Activated CD8-positive, alpha-beta memory T cell treated with anti-CD3 and anti-CD28 coated beads, Interleukin-2, amount 10 ng/mL, durations not matched to agents 7 days and 5 days (primary cell): Measurements from ENCODE around the gene ATP1A2. TPM values are rescaled to one million over a fixed set of nuclear protein-coding genes. Genes with fewer than 3 reads are reported as not detected.

Source experiments
- ATAC-seq: fragments of 150-1000 bp; cut with Tn5 transposase; one replicate; pipeline ENCODE4 v1.10.0; 2021; ENCODE audit warnings: moderate library complexity
- CTCF ChIA-PET: fragments of 350-600 bp; sonication (Branson Sonifier 250); formaldehyde crosslinking; loops from one replicate; lab custom pipeline; 2021; ENCODE audit warnings: antibody characterized with exemption; lab: Charles Lee
- DNase-seq: peaks from one replicate; pipeline ENCODE4 v3.0.0-alpha.2; 2020
- H3K27ac Mint-ChIP-seq: one replicate; pipeline ENCODE4 v1.8.0; 2021; ENCODE audit warnings: mild to moderate bottlenecking, mixed read lengths
- H3K27me3 Mint-ChIP-seq: one replicate; pipeline ENCODE4 v1.8.0; 2021; ENCODE audit warnings: mixed read lengths
- H3K36me3 Mint-ChIP-seq: one replicate; pipeline ENCODE4 v1.8.0; 2021; ENCODE audit warnings: mild to moderate bottlenecking, mixed read lengths
- H3K4me1 Mint-ChIP-seq: one replicate; pipeline ENCODE4 v1.8.0; 2021; ENCODE audit warnings: mixed read lengths
- H3K4me3 Mint-ChIP-seq: one replicate; pipeline ENCODE4 v1.8.0; 2021; ENCODE audit warnings: mild to moderate bottlenecking, moderate library complexity, mixed read lengths
- H3K9me3 Mint-ChIP-seq: one replicate; pipeline ENCODE4 v1.8.0; 2022; ENCODE audit warnings: low read depth, mixed read lengths
- total RNA-seq, 2 experiments: library from RNA; stranded (reverse); gene quantifications; one replicate each; pipeline ENCODE4 v1.2.3, GENCODE V29; 2021

Gene ATP1A2
- not detected for total RNA-seq

DNA sequence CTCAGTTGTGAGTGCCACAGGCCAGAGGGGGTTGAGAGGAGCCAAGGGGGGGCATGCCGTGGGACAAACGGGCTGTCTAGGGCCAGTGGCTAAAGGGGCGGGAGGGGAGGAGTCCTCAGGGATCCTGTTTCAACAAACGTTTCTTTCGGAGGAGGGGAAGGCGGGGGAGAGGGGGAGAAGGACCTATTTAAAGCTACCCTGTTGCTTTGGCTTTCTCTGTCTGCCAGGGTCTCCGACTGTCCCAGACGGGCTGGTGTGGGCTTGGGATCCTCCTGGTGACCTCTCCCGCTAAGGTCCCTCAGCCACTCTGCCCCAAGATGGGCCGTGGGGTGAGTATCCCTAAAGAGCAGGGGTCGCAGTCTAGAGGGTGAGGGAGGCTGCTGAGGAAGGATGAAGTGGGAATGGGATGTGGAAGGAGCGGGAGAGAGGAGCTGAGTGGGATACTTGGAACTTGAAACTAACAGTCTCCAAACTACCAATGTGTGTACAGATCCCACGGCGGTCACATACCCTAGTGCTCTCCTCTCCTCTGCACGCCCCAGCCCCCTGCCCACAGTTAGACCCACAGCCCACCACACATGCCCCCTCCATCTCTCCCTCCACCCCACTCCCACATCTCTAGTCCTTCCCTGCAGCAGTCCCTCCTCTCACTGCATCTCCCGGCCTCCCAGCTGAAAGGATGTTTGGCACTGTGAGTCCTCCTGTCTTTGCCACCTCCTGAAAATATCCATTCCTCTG lies at the start of gene ATP1A2:
TSS of gene ATP1A2 (plus strand) at position 215 of the 738 bp plus-strand sequence. CDS start at position 318, 103 bp downstream.
- H3K4me1 Mint-ChIP-seq = no peaks in the 10 kb centered on the region
- no peak within 1 kb of the TSS for H3K27ac Mint-ChIP-seq
- no peaks in the 10 kb centered on the region for H3K9me3 Mint-ChIP-seq
- CTCF ChIA-PET = interaction anchor here (0.6 kb wide), 1 partner anchor 220 kb away, joined by 3 read pairs; no protein-coding TSS in a partner anchor
- no peak within 1 kb of the TSS for H3K4me3 Mint-ChIP-seq
- H3K36me3 Mint-ChIP-seq = no peaks in the 10 kb centered on the region
- peaks cover 18% of the 10 kb centered on the region for H3K27me3 Mint-ChIP-seq
- DNase-seq (no peak), ATAC-seq (no peak)

DNA sequence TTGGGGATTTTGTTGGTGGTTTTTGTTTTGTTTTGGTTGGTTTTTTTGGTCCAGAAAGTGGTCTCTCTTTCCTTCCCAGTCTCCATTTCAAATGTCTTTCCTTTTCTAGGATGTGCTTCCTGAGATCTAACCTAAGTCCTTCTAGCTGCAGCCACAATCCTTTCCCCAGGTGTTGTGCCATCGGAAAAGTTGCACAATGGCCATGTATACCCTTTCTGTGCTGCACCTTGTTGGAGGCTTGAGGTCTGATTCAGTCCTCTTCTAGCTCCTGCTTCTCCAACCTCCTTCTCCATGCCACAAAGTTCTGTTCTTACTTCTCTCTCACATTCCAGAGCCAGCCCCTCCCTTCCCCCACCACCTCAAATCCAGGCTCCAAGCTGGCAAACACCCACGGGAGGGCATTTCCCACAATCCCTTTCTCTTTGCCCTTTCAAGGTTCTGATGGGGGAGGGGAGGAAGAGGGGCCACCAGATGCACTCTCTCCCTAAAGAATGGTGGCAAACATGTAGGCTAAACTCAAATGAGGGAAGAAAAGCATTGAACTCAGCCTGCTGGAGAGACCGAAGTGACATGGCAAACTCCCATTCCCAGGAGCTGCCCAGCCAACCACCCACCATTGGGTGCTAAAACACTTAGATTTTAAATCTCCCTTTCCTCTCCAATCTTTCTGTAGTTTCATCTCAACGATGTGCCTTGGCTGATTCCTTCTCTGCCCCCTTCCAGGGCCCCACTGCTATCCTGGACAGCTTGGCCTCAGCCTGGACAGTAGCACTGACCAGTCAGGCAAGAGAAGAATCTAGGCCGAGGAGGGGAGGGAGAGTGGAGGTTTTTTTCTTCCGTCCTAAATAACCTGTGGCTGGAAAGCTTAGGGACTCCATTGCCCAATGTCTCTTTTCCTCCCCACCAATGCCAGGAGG lies 48.5 kb upstream of the ATP1A2 start:
- H3K27ac Mint-ChIP-seq = no peak overlapping the region
- CTCF ChIA-PET = interaction anchor here (0.8 to 40.9 kb wide), 3 partner anchors 8 to 126 kb away, joined by 3 to 633 read pairs (median 633); partner anchors contain the start of genes KCNJ10 and KCNJ9
- DNase-seq (no peak), ATAC-seq (no peak)
- H3K4me1 Mint-ChIP-seq = peaks cover 14% of the 10 kb centered on the region
- H3K36me3 Mint-ChIP-seq = no peaks in the 10 kb centered on the region
- H3K9me3 Mint-ChIP-seq = no peaks in the 10 kb centered on the region
- H3K27me3 Mint-ChIP-seq = peaks cover 52% of the 10 kb centered on the region
- H3K4me3 Mint-ChIP-seq = no peak overlapping the region

DNA sequence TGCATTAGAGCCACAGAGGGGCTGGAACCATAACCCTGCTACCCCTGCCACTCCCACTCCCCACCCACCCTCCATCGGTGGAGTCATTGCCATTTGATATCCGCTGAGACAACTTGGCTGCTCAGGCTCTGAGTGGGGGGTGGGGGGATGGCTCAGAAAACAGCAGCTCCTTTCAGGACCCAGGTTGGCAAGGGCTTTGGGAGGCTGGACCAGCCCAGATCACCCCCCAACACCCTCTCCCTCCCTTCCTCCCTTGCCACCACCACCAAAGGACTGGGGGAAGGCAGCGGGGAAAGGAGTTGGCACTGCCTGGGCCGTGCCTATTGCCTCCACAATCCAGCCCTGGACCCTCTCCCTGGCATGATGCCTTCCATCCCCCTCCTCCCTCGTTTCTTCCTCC lies 47.3 kb upstream of the ATP1A2 start:
- Mint-ChIP-seq H3K4me1 (peaks cover 15% of the 10 kb centered on the region), H3K27ac (no peak overlapping the region), H3K27me3 (peaks cover 54% of the 10 kb centered on the region), H3K4me3 (no peak overlapping the region), H3K36me3 (no peaks in the 10 kb centered on the region), H3K9me3 (no peaks in the 10 kb centered on the region)
- ATAC-seq (no peak), DNase-seq (no peak)
- CTCF ChIA-PET = interaction anchor here (1.2 to 40.9 kb wide), 3 partner anchors 9 to 62 kb away, joined by 3 to 633 read pairs (median 633); partner anchors contain the start of genes KCNJ10 and KCNJ9

DNA sequence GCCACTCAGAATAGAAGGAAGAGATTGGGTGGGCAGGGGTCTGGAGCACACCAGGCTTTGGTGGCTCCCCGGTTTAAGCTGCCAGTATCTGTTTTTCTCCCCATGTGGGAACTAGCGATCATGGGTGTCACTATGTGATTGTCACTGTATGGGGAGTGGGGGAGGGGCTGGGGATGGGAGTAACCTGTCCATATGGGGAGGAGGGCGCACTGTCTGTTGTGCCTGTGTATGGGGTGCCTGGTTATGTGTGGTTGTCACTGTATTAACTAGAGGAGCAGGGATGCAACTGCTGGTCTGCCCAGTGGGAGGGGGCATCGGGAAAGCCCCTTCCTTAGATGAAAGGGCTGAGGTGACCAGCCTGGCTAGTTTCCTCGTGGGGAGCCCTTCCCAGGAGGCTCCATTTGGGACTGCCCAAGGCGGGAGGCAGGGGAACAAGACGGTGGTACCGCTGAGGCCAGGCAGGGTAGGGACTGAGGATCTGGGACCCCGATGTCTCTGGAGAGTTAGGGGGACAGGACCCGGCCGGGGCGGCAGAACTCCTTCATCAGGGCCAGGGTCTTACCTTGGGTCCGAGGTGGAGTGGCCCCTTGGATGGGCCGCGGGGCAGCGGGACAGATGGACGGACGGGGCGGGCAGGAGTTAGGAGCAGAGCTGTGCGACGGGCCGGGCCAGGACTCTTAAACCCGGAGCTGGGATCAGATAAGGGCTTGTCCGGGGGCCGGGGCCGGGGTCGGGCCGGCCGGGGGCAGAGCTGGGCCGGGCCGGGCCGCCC lies 45.9 kb upstream of the ATP1A2 start, which contains the start of gene KCNJ10:
TSS of gene KCNJ10 (minus strand) at position 701 of the 772 bp plus-strand sequence. CDS start 27,628 bp downstream, outside the sequence.
- Mint-ChIP-seq H3K9me3 (no peaks in the 10 kb centered on the region), H3K4me3 (peak within 1 kb of the TSS; percentile 75), H3K36me3 (no peaks in the 10 kb centered on the region), H3K27me3 (peaks cover 50% of the 10 kb centered on the region), H3K4me1 (peaks cover 15% of the 10 kb centered on the region), H3K27ac (no peak within 1 kb of the TSS)
- DNase-seq (no peak), ATAC-seq (no peak)
- CTCF ChIA-PET = interaction anchor here (1.2 to 40.9 kb wide), 4 partner anchors 10 to 124 kb away, joined by 3 to 633 read pairs (median 318); partner anchors contain the start of genes KCNJ10 and KCNJ9

DNA sequence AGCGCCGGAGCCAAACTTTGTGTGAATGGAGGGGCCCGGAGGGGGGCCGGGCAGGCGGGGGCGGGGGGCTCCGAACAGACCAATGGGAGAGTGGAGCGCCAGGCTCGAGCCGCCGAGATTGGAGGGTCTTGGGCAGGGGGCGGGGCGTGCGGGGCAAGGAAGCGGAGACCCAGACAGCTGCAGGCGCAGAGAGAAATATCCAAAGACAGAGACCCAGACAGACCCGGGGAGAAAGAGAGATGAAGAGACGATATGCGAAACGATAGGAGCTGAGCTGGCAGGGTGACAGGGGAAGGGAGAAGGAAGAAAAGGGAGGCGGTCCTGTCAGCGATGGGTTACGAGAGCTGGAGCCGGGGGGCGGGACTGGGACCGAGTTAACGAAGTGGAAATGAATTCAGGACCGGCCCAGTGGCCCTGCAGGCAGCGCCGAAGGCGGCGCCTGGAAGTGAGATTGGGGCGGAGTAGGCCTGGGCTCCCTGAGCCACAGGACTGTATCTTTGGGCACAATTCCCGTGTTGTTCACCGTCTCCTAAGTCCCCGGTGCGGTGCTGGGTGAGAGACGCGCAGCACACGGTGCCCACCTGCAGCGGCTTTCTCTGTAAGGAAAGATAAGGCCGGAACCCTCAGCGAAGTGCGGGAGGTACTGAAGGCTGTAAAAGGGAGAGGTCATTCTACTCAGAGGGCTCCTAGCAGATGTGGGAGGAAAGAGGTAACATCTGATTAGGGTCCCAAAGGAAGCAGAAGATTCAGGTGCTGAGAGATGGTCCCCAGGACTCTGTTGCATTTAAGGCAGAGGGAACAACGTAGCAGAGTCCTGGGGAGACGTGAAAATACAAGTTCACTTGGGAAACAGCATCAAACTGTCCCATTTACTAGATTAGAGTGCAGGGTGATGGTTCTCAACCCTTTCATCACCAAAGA lies 45.1 kb upstream of the ATP1A2 start:
- H3K36me3 Mint-ChIP-seq = no peaks in the 10 kb centered on the region
- ATAC-seq (peak; percentile 87), DNase-seq (peak; percentile 74)
- H3K4me1 Mint-ChIP-seq = peaks cover 15% of the 10 kb centered on the region
- no peak overlapping the region for H3K27ac Mint-ChIP-seq
- peaks cover 49% of the 10 kb centered on the region for H3K27me3 Mint-ChIP-seq
- H3K9me3 Mint-ChIP-seq = no peaks in the 10 kb centered on the region
- CTCF ChIA-PET = interaction anchor here (1.4 to 40.9 kb wide), 5 partner anchors 10 to 123 kb away, joined by 3 to 633 read pairs (median 5); partner anchors contain the start of genes KCNJ10 and KCNJ9
- peak overlapping the region; percentile 75 for H3K4me3 Mint-ChIP-seq

DNA sequence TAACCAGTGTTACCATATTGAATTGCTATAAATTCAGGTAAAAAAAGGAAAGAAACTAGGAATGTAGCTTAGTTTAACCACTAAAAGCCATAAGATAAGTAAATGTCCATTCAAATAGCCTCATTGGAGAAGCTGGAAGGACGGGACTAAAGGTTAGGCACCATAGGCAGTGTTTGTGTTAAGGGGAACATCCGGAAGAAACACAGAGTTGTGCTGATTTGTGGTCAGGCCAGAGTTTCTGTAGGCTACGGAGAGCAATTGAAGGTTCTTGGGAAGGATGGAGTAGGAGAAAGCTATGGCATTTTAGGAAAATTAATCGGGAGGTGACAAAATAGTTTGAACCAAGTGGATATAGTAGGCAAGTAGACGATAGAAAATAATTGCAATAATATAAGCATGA lies 44.3 kb upstream of the ATP1A2 start:
- H3K9me3 Mint-ChIP-seq = no peaks in the 10 kb centered on the region
- peaks cover 49% of the 10 kb centered on the region for H3K27me3 Mint-ChIP-seq
- H3K27ac Mint-ChIP-seq = no peak overlapping the region
- ATAC-seq (no peak), DNase-seq (no peak)
- peaks cover 15% of the 10 kb centered on the region for H3K4me1 Mint-ChIP-seq
- H3K36me3 Mint-ChIP-seq = no peaks in the 10 kb centered on the region
- CTCF ChIA-PET = interaction anchor here (1.1 to 40.9 kb wide), 5 partner anchors 9 to 66 kb away, joined by 3 to 633 read pairs (median 5); partner anchors contain the start of genes KCNJ10 and KCNJ9
- H3K4me3 Mint-ChIP-seq = no peak overlapping the region

DNA sequence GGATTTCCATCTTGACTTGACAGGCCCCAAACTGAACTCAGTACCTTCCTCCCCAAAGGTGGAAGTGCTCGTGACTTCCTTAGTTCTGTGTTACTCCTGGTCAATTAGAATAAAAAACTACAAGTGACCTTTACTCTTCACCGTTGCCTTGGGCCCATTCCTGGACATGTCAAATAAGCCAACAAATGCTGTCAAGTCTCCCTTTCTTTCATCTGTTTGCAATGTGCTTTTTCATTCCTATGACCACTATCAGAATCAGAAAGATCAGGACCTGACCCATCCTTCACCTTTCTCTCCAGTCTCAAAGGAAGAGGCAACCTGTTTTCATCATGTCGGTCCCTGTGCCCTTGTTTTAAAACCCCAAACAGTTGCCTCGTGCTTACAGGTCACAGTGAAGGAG lies 40.7 kb upstream of the ATP1A2 start:
- H3K27me3 Mint-ChIP-seq = peaks cover 44% of the 10 kb centered on the region
- no peak overlapping the region for H3K27ac Mint-ChIP-seq
- H3K36me3 Mint-ChIP-seq = no peaks in the 10 kb centered on the region
- H3K4me3 Mint-ChIP-seq = no peak overlapping the region
- no peaks in the 10 kb centered on the region for H3K9me3 Mint-ChIP-seq
- CTCF ChIA-PET = interaction anchor here (1.0 to 40.9 kb wide), 3 partner anchors 5 to 68 kb away, joined by 3 to 633 read pairs (median 633); partner anchors contain the start of genes KCNJ10 and KCNJ9
- peaks cover 15% of the 10 kb centered on the region for H3K4me1 Mint-ChIP-seq
- ATAC-seq (no peak), DNase-seq (no peak)

DNA sequence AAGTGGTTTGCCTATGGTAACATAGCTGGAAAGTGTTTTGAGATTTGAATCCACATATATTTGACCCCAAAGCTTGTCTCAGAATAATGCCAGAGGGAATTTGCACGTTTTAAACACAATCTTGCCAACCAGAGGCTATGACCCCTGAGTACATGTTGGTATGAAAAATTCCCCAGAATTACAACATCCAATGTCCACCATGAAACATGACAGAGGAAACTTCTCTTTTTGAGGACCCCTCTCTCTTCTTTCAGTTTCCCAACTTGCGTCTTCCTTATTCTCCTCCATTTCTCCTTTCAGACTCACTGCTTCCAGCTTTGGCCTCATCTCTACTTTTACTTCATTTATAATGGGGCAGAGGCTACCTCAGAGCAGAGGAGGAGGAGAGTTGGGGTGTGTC lies 39.7 kb upstream of the ATP1A2 start:
- ATAC-seq (no peak), DNase-seq (no peak)
- peaks cover 46% of the 10 kb centered on the region for H3K27me3 Mint-ChIP-seq
- no peak overlapping the region for H3K27ac Mint-ChIP-seq
- peaks cover 11% of the 10 kb centered on the region for H3K4me1 Mint-ChIP-seq
- H3K36me3 Mint-ChIP-seq = no peaks in the 10 kb centered on the region
- CTCF ChIA-PET = interaction anchor here (0.9 to 40.9 kb wide), 3 partner anchors 4 to 68 kb away, joined by 4 to 633 read pairs (median 633); partner anchors contain the start of genes KCNJ10 and KCNJ9
- no peak overlapping the region for H3K4me3 Mint-ChIP-seq
- no peaks in the 10 kb centered on the region for H3K9me3 Mint-ChIP-seq

DNA sequence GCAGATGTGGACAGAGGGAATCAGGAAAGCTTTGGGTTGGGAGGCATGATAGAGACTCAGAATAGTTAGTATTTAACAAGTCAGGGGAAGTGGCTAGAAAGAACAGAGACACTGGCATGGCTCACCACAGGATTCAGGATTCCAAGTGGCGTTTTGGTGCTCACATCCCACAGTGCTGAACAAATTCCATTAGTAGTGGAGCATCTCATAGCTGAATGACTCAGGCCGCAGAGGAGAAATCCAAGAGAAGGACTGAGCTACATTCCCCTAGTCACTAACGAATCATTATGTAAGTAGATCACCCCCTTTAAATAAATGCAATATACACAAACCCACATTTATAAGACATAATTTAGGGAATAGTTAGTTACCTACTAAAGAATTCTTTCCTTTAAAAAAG lies 39.3 kb upstream of the ATP1A2 start:
- DNase-seq (no peak), ATAC-seq (no peak)
- Mint-ChIP-seq H3K4me1 (peaks cover 12% of the 10 kb centered on the region), H3K4me3 (no peak overlapping the region), H3K9me3 (no peaks in the 10 kb centered on the region), H3K27me3 (peaks cover 49% of the 10 kb centered on the region), H3K27ac (no peak overlapping the region), H3K36me3 (no peaks in the 10 kb centered on the region)
- CTCF ChIA-PET = interaction anchor here (0.9 to 40.9 kb wide), 3 partner anchors 4 to 68 kb away, joined by 4 to 633 read pairs (median 633); partner anchors contain the start of genes KCNJ10 and KCNJ9

DNA sequence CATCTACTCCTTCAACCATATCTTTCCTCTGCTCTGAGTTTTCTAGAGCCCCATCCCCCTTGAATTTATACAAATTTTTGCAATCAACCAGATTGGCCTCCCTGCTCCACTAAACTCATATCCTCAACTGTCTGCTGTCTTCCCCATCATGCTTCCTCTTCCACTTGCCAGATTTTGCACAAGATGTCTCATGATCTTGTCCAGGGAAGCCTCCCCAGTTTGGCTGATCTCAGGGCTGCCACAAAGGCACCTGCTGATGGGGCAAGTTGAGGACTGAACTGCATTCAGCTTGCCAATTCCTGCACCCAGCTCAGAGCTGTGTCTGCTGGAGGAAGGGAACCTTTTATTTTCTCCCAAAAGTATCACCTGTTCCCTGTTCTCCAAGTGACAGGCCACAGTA lies 38.1 kb upstream of the ATP1A2 start:
- ATAC-seq = no peak
- Mint-ChIP-seq H3K9me3 (no peaks in the 10 kb centered on the region), H3K27ac (no peak overlapping the region), H3K27me3 (peaks cover 49% of the 10 kb centered on the region), H3K4me3 (no peak overlapping the region), H3K36me3 (no peaks in the 10 kb centered on the region), H3K4me1 (peaks cover 4% of the 10 kb centered on the region)
- CTCF ChIA-PET = interaction anchor here (0.9 to 40.9 kb wide), 8 partner anchors 3 to 246 kb away, joined by 3 to 633 read pairs (median 18); partner anchors contain the start of genes IGSF8, KCNJ10, KCNJ9 and PIGM
- DNase-seq = no peak

DNA sequence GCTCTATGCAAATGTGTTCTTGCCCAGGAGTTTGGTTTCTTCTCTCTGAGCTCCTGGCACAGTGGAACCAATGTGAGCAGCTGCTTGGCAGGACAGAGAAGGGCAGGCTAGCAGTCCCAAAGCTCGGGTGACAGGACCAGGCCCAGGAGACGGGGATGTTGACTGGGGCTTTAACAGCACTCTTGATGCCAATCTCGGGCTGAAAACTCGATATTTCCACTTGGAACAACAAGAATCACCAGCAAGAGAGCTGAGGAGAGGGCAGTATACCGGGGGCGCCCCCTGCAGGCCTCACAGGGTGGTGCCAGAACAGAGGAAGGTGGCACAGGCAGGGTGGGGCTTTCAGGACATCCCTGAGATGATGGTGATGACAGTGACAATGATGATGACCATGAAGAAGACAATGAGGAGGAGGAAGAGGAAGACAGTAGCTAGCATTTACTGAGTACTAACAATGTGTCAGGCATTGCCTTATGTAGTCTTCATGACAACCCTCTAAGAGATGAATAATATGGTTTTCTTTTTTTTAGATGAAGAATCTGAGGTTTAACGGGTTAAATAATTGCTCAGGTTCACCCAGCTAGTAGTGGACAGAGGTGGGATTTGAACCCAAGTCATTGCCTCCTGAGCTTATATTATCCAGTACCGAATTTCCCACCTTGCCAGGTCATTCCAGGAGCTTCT lies 36.9 kb upstream of the ATP1A2 start:
- Mint-ChIP-seq H3K27ac (no peak overlapping the region), H3K9me3 (no peaks in the 10 kb centered on the region)
- CTCF ChIA-PET = interaction anchor here (0.7 to 40.9 kb wide), 26 partner anchors 2 to 274 kb away, joined by 3 to 633 read pairs (median 6); partner anchors contain the start of genes IGSF8, KCNJ10, KCNJ9 and PEX19

More for the DNA sequence above, 36.9 kb upstream of the ATP1A2 start:
- ATAC-seq (peak; percentile 89), DNase-seq (peak; percentile 77)
- Mint-ChIP-seq H3K4me1 (peaks cover 4% of the 10 kb centered on the region), H3K36me3 (no peaks in the 10 kb centered on the region), H3K4me3 (no peak overlapping the region), H3K27me3 (peaks cover 60% of the 10 kb centered on the region)
